ENCODE results near the gene SDK1. TPM values are rescaled to one million over a fixed set of nuclear protein-coding genes. Genes with fewer than 3 reads are reported as not detected.

The SDK1 gene
- total and polyA plus RNA-seq, 2 donors (not counting 3 experiments of a cell fraction or from before 2014, with no cell fraction given), result 1.6 to 3.9 TPM

DNA sequence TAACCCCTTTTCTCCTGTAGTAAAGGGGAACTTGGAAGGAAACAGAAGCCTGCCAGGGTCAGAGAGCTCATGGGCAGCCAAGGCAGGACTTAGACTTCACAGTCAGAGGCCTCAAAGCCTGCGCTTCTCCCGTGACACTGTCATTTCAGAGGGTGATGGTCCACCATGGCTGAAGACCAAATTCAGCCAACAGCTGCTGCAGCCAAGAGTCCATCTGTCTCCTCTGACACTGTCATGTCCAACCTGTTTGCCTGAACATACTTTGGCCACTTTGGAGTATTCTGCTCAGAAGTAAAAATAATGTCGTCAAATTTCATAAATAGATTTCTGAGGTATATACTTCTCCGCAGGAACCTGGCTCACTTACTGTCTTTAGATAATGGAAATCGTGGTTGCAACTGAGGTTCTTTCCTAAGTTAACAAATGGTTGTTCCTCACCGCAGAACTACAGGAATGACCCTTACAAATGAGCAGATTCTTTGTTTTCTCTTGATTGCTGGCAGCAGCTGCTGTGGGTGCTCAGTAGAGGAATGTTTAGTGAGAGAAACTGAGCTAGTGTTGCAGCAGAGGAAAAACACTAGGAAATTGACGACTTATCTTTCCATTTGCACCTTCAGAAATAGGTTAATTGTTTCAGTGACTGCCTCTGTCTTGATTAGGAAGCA lies 626.5 kb downstream of the SDK1 start:
- Histone ChIP-seq H3K36me3 (ENCODE audit: control insufficient read depth in 2 of 2, extremely low read depth in 1 of 2, insufficient read depth in 2 of 2, low read length in 2 of 2) (no peaks in the 10 kb centered on the region), H3K27ac (ENCODE audit: insufficient read depth, low read depth, low read length) (no peak overlapping the region), H4K20me1 (replicated peaks; ENCODE audit: control insufficient read depth, extremely low read depth, insufficient read depth, low read length) (no peaks in the 10 kb centered on the region), H2AFZ (ENCODE audit: low read depth, low read length) (no peak overlapping the region), H3K27me3 (ENCODE audit: control insufficient read depth in 2 of 2, insufficient read depth in 2 of 2, low read length in 2 of 2) (no peaks in the 10 kb centered on the region), H3K9me1 (replicated peaks; ENCODE audit: control insufficient read depth, extremely low read depth, insufficient read depth, low read length) (no peaks in the 10 kb centered on the region), H3K4me3 (replicated peaks in 1 of 3; ENCODE audit: insufficient read depth in 1 of 3, low read depth in 1 of 3, low read length in 3 of 3) (no peak overlapping the region), H3K4me2 (ENCODE audit: insufficient read depth, low read length) (no peak overlapping the region), H3K4me1 (ENCODE audit: control insufficient read depth, extremely low read depth, insufficient read depth, low read length) (peaks cover 4% of the 10 kb centered on the region), H3K9me3 (replicated peaks; ENCODE audit: control insufficient read depth, insufficient read depth, low read length) (no peaks in the 10 kb centered on the region), H3K79me2 (ENCODE audit: control insufficient read depth, insufficient read depth, low read length) (no peaks in the 10 kb centered on the region), H3K9ac (replicated peaks; ENCODE audit: extremely low read depth, insufficient read depth, low read length) (no peak overlapping the region)
- no peak for DNase-seq (ENCODE audit: low read depth, low spot score)
- intact Hi-C loops (cut with micrococcal nuclease) (loop anchor here (10.0 kb wide), 1 partner anchor 707 kb away; no protein-coding TSS in a partner anchor), dilution Hi-C loops (cut with MboI; ENCODE audit: extremely low pct_ligation_motif_present, low sequenced_read_pairs) (no loop called here)
- ChIA-PET CTCF (no interaction called here), POLR2A (no interaction called here)
- TF ChIP-seq GATA2 (IDR thresholded peaks at IDR 0.05; ENCODE audit: insufficient read depth, insufficient read length, low read depth, low read length), result no peak
- TF ChIP-seq, protein P1, sequence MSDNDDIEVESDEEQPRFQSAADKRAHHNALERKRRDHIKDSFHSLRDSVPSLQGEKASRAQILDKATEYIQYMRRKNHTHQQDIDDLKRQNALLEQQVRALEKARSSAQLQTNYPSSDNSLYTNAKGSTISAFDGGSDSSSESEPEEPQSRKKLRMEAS (IDR thresholded peaks at IDR 0.05; ENCODE audit: insufficient read depth, insufficient read length), result no peak
- TF ChIP-seq, protein P2, sequence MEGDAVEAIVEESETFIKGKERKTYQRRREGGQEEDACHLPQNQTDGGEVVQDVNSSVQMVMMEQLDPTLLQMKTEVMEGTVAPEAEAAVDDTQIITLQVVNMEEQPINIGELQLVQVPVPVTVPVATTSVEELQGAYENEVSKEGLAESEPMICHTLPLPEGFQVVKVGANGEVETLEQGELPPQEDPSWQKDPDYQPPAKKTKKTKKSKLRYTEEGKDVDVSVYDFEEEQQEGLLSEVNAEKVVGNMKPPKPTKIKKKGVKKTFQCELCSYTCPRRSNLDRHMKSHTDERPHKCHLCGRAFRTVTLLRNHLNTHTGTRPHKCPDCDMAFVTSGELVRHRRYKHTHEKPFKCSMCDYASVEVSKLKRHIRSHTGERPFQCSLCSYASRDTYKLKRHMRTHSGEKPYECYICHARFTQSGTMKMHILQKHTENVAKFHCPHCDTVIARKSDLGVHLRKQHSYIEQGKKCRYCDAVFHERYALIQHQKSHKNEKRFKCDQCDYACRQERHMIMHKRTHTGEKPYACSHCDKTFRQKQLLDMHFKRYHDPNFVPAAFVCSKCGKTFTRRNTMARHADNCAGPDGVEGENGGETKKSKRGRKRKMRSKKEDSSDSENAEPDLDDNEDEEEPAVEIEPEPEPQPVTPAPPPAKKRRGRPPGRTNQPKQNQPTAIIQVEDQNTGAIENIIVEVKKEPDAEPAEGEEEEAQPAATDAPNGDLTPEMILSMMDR (IDR thresholded peaks at IDR 0.05; ENCODE audit: extremely low read depth in 1 of 2, insufficient read depth in 1 of 2, low read depth in 1 of 2, low read length in 2 of 2), result no peak
- no peak for TF ChIP-seq POLR2AphosphoS5 (IDR thresholded peaks at IDR 0.05; ENCODE audit: insufficient read depth, low read depth, low read length)
- no peak for TF ChIP-seq MYC (IDR thresholded peaks at IDR 0.05; ENCODE audit: low read depth, low read length)
- TF ChIP-seq EZH2 (IDR thresholded peaks at IDR 0.05; ENCODE audit: borderline replicate concordance, low read depth, low read length, severe bottlenecking), result no peak
- TF ChIP-seq JUN (IDR thresholded peaks at IDR 0.05; ENCODE audit: borderline replicate concordance, insufficient read depth, insufficient read length, low read depth), result no peak
- TF ChIP-seq POLR2A (IDR thresholded peaks at IDR 0.05; ENCODE audit: low read depth, low read length), result no peak
- TF ChIP-seq FOS (IDR thresholded peaks at IDR 0.05; ENCODE audit: borderline replicate concordance, insufficient read depth, low read length), result no peak
- no TSS peak for BruUV-seq (replicated peaks)
- no peak for FAIRE-seq

Measured in endothelial cell of umbilical vein (primary cell).